Heart left ventricle (tissue), 16 donors: ENCODE results near the gene SORBS1. TPM values are rescaled to one million over a fixed set of nuclear protein-coding genes. Genes with fewer than 3 reads are reported as not detected.

ENCODE experiments used
- ATAC-seq, 4 donors: fragments of 200-7000 bp; cut with Tn5 transposase; one replicate each; pipeline ENCODE4 v1.9.1; 2020 to 2022; ENCODE audit warnings: moderate library complexity in 4 of 4, mild to moderate bottlenecking in 3 of 4, moderate number of reproducible peaks in 1 of 4
- DNase-seq, 5 donors: peaks; one replicate each; pipeline ENCODE4 v3.0.0-alpha.2; 2020
- H3K27ac ChIP-seq, 12 donors: fragments of 200-600 bp; sonication (generic) in 4 of 12; one replicate each; pipeline versions ENCODE4 v1.5.0 to v1.8.0; 2016 to 2022; ENCODE audit warnings: mild to moderate bottlenecking in 2 of 12
- H3K27me3 ChIP-seq, 9 donors: fragments of 200-600 bp; sonication (generic) in 2 of 9; one replicate each; pipeline versions ENCODE4 v1.5.1 to v1.8.0; 2016 to 2022; ENCODE audit warnings: mild to moderate bottlenecking in 3 of 9
- H3K36me3 ChIP-seq, 9 donors: fragments of 200-600 bp; sonication (generic) in 2 of 9; one replicate each; pipeline versions ENCODE4 v1.5.0 to v1.8.0; 2018 to 2022; ENCODE audit warnings: mild to moderate bottlenecking in 2 of 9
- H3K4me1 ChIP-seq, 12 donors: fragments of 200-600 bp; sonication (generic) in 4 of 12; one replicate each; pipeline versions ENCODE4 v1.5.0 to v1.8.0; 2016 to 2022; ENCODE audit warnings: mild to moderate bottlenecking in 3 of 12
- H3K4me3 ChIP-seq, 12 donors: fragments of 200-600 bp; sonication (generic) in 4 of 12; one replicate each; pipeline versions ENCODE4 v1.5.0 to v1.8.0; 2017 to 2022; ENCODE audit warnings: mild to moderate bottlenecking in 9 of 12, moderate library complexity in 4 of 12
- H3K9me3 ChIP-seq, 12 donors: fragments of 200-600 bp; sonication (generic) in 4 of 12; one replicate each; pipeline versions ENCODE4 v1.5.0 to v1.8.0; 2016 to 2022; ENCODE audit warnings: mild to moderate bottlenecking in 1 of 12
- POLR2A ChIP-seq, 2 donors: fragments of 450-650 bp; IDR thresholded peaks; one replicate each; pipeline ENCODE4 v1.6.1; 2017; ENCODE audit warnings: antibody characterized with exemption in 2 of 2, mild to moderate bottlenecking in 2 of 2, moderate library complexity in 2 of 2
- WGBS, 4 donors: extraction: QIAGEN DNeasy Blood & Tissue Kit in 2 of 4; methylation state at CpG; one replicate each; pipeline versions ENCODE4 v1.1.5 to v1.1.7; 2013 to 2018; 5-methylcytosine and 5-hydroxymethylcytosine counted together
- intact Hi-C, 10 donors: fragments of 100-400 bp; cut with DNase I; formaldehyde crosslinking; loops; one replicate each; pipeline versions ENCODE4 v1.11.1 to v1.14.2; 2022
- polyA plus RNA-seq, 2 donors: library from polyadenylated mRNA; stranded (reverse); fragments of 200-250 nt; gene quantifications; one replicate each; pipeline ENCODE4 v1.2.3, GENCODE V29; 2013
- total RNA-seq, 9 donors: library from RNA; depleted of rRNA in 2 of 9; stranded (reverse); fragments of >200 nt in 2 of 9; fragmentation: NEBNext Ultra II Directional in 3 of 9; extraction: Animal tissue kit (Norgen Biotek cat#: 25700) in 3 of 9; gene quantifications; one replicate each; pipeline versions ENCODE4 v1.1.0 to v1.2.4, GENCODE V29; 2016 to 2023
- TF ChIP-seq, protein P1 (sequence below), 12 donors: fragments of 200-600 bp; sonication (generic) in 4 of 12; IDR thresholded peaks; one replicate each; pipeline versions ENCODE4 v1.5.0 to v1.8.0; 2018 to 2022; ENCODE audit warnings: antibody characterized with exemption in 12 of 12, mild to moderate bottlenecking in 5 of 12
- donor health status: ischemic (EF 13 %, LVEDD 7.1; RV severe dilation, severe dysfunction).
- donor health status: healthy with polysubstance abuse.
- donor health status: DM: no; HTN: yes; CAD: no.
- donor health status: DM: no; HTN: no; CAD: no.
- donor health status: ischemic (EF 25% LVEDD 6.9; RV normal size, moderate dysfunction).
- donor health status: ischemic (EF 25% LVEDD 5.7; RV mildly dilated, moderate dysfunction).
- donor health status: healthy.
- donor health status: DM: yes; HTN: yes; CAD: no.
- donor health status: ischemic (EF 35%, LVEDD 5.7; RV mildly dilated, moderate dysfunction).
- donor health status: nonischemic (EF 11% LVEDD 7.7; RV severe dilation, severe dysfunction).
- donor health status: DM: yes; HTN: yes; CAD: no.
- donor health status: PGD.
- donor health status: ischemic (EF 29% LVEDD 5.4; RV normal size, mild dysfunction).
- donor health status: nonischemic (EF 23%, LVEDD 6.1; RV moderate dilation, normal function).

SORBS1 gene
- total and polyA plus RNA-seq, 11 donors, result 355 to 1,440 (median 886) TPM

DNA sequence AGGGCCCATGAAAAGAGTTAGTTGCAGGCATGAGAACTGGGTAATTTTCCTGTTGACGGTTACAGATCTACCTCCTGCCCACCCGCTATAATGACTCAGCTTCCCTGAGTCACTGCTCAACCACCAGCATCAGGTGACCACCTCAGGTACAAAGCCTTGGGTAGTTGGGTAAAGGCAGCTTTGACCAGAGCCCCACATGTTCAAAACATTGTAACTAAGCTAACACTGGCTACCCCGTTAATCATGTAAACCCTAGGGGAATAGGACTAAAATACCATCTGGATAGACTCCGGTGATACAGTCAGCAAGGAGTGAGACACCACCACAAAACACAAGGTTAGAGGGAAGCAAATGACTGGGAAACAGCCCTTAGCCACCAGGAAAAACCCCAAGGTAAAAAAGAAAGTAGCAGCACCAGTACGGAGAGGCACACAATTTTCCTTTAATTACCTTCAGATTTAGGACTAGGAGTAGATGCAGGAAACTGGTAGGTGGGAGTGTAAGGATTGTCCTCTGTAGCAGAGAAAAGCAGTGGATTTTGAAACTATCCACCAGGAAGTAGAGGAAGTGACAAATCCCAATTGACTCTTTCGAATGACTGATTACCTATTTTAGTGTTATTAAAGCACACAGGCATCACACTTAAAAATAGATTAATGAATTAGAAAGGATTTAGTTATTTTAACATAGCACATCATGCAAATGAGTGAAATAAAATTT lies 166.8 kb downstream of the SORBS1 start:
- DNase-seq (no peak), ATAC-seq (no peak)
- no peaks in the 10 kb centered on the region for H3K9me3 ChIP-seq
- H3K4me1 ChIP-seq, result peaks cover 4 to 99% (median 63%) of the 10 kb centered on the region in 12 donors
- H3K27me3 ChIP-seq, result no peaks in the 10 kb centered on the region
- TF ChIP-seq POLR2A (IDR thresholded peaks at IDR 0.05), result no peak
- TF ChIP-seq, protein P1, sequence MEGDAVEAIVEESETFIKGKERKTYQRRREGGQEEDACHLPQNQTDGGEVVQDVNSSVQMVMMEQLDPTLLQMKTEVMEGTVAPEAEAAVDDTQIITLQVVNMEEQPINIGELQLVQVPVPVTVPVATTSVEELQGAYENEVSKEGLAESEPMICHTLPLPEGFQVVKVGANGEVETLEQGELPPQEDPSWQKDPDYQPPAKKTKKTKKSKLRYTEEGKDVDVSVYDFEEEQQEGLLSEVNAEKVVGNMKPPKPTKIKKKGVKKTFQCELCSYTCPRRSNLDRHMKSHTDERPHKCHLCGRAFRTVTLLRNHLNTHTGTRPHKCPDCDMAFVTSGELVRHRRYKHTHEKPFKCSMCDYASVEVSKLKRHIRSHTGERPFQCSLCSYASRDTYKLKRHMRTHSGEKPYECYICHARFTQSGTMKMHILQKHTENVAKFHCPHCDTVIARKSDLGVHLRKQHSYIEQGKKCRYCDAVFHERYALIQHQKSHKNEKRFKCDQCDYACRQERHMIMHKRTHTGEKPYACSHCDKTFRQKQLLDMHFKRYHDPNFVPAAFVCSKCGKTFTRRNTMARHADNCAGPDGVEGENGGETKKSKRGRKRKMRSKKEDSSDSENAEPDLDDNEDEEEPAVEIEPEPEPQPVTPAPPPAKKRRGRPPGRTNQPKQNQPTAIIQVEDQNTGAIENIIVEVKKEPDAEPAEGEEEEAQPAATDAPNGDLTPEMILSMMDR (IDR thresholded peaks at IDR 0.05), result no peak
- no peak overlapping the region for H3K4me3 ChIP-seq
- 60 to 66% (median 64%) methylated on average over 6 of the region's 6 CpGs for WGBS, 4 donors
- intact Hi-C loops, result no loop called here
- peaks cover 3 to 100% (median 69%) of the 10 kb centered on the region in 9 donors for H3K36me3 ChIP-seq
- peak overlapping the region in 11 of 12 donors; percentile 16 to 98 (median 65) for H3K27ac ChIP-seq

DNA sequence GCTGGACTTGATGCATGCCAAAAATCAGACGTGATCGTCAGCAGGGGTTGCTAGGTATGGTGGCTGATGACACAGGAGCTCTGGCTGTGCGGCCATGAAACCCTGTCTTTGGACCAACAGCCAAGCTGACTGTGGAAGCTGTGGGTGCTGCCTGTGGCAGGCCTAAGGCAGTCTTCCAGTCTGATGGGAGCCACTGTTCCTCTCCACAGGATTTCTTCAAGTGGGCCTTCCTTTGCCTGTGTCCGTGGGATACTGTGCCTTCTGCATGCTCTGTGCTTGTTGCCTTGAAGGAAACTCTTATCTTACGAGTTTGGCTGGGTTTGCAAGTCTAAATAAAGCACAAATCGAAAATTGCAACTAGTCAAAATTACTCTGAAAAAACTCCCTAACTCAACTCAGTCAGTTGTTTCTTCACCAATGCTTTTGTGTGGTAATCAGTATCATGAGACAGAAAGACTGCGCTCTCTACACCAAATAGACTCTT lies 168.4 kb downstream of the SORBS1 start:
- intact Hi-C loops, result no loop called here
- WGBS, 4 donors, result 42 to 47% (median 45%) methylated on average over 7 of the region's 7 CpGs
- DNase-seq (no peak), ATAC-seq (no peak)
- H3K4me1 ChIP-seq, result peaks cover 4 to 99% (median 73%) of the 10 kb centered on the region in 12 donors
- H3K36me3 ChIP-seq, result peaks cover 3 to 97% (median 54%) of the 10 kb centered on the region in 9 donors
- TF ChIP-seq, protein P1 (IDR thresholded peaks at IDR 0.05), result no peak
- no peak for TF ChIP-seq POLR2A (IDR thresholded peaks at IDR 0.05)
- H3K9me3 ChIP-seq, result no peaks in the 10 kb centered on the region
- H3K27ac ChIP-seq, result peak overlapping the region in 9 of 12 donors; percentile 24 to 98 (median 61)
- H3K27me3 ChIP-seq, result no peaks in the 10 kb centered on the region
- no peak overlapping the region for H3K4me3 ChIP-seq

DNA sequence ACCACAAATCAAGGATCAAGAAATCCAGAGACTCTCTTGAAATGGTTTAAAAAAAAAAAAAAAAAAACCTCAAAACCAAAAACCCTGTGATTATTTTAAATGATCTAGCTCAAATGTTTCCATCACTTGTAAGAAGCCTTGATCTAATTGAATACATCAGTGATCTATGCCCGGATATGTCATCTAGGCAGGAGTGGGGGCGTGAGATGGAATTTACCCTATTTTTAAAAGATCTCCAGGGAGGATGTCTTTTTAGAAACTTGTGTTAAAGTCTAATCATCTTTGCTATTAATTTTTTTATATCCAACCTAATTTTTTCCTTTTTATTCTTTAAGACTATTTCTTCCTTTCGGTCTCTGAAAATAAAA lies 169.0 kb downstream of the SORBS1 start:
- DNase-seq, result no peak
- TF ChIP-seq, protein P1 (IDR thresholded peaks at IDR 0.05), result no peak
- TF ChIP-seq POLR2A (IDR thresholded peaks at IDR 0.05), result no peak

DNA sequence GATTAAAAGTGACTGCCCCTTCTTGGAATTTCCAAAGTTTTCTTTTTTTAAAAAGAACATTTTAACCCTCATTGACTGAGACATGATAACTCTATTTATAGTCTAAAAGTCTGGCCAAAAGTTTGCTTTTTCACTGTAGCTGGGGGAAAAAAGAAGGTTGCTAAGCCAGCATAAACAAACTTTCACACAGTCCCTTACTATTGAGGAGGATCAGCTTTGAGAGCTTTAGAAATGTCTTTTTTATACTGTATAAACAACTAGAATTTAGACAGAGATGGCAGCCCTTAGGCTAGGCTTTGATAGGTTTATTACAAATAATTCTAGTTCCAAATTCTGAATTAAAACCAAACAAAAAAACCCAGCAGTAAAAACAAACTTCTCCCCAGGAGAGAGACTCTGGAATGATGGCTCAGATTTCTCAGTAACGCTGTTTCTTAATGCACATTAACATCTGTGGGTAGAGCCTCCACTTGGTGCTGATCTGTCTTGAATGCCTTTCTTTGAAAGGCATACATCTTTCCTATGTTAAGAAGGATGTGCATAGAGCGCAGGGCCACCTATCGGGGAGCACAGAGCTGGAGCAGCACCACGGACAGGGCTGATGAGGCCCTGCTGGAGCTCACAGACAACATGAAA lies 169.5 kb downstream of the SORBS1 start:
- Histone ChIP-seq H3K9me3 (no peaks in the 10 kb centered on the region), H3K4me3 (no peak overlapping the region), H3K27me3 (no peaks in the 10 kb centered on the region), H3K4me1 (peaks cover 4 to 95% (median 74%) of the 10 kb centered on the region in 12 donors), H3K27ac (peak overlapping the region in 11 of 12 donors; percentile 24 to 98 (median 50)), H3K36me3 (peaks cover 0 to 96% (median 46%) of the 10 kb centered on the region in 9 donors)
- TF ChIP-seq, protein P1 (IDR thresholded peaks at IDR 0.05), result peak in 1 of 12 donors; percentile 23
- no peak for TF ChIP-seq POLR2A (IDR thresholded peaks at IDR 0.05)
- DNase-seq, result no peak
- 32 to 53% (median 43%) methylated on average over 4 of the region's 4 CpGs for WGBS, 4 donors
- intact Hi-C loops, result loop anchor here in 1 of 10 donors (2.0 kb wide), 1 partner anchor 17 kb away; no protein-coding TSS in a partner anchor
- peak in 2 of 4 donors; percentile 17 to 25 for ATAC-seq

More for the DNA sequence above, 169.0 kb downstream of the SORBS1 start:
- intact Hi-C loops, result no loop called here
- H3K4me3 ChIP-seq, result no peak overlapping the region
- peaks cover 4 to 99% (median 75%) of the 10 kb centered on the region in 12 donors for H3K4me1 ChIP-seq
- peaks cover 3 to 97% (median 51%) of the 10 kb centered on the region in 9 donors for H3K36me3 ChIP-seq
- no peak for ATAC-seq
- no peaks in the 10 kb centered on the region for H3K27me3 ChIP-seq
- peak overlapping the region in 11 of 12 donors; percentile 24 to 98 (median 50) for H3K27ac ChIP-seq
- WGBS, 4 donors, result 65 to 81% (median 68%) methylated on average over 3 of the region's 3 CpGs
- no peaks in the 10 kb centered on the region for H3K9me3 ChIP-seq
